Neural crest cell (in vitro differentiated cells): ENCODE measurements around the gene PREPL. TPM values are rescaled to one million over a fixed set of nuclear protein-coding genes. Genes with fewer than 3 reads are reported as not detected.

Experiments used
- DNase-seq: peaks from one replicate; pipeline ENCODE4 v3.0.0; 2021; ENCODE audit warnings: low read depth, mixed read lengths, low spot score
- H3K27ac Mint-ChIP-seq: one replicate; pipeline ENCODE4 v1.8.0; 2021; ENCODE audit warnings: mild to moderate bottlenecking, mixed read lengths; ENCODE audit not compliant: unreplicated experiment
- H3K27me3 Mint-ChIP-seq: 2 replicates; pipeline ENCODE4 v1.8.0; 2021; ENCODE audit warnings: low read depth, mild to moderate bottlenecking, mixed read lengths
- H3K36me3 Mint-ChIP-seq: 2 replicates; pipeline ENCODE4 v1.8.0; 2021; ENCODE audit warnings: low read depth, mild to moderate bottlenecking, mixed read lengths
- H3K4me1 Mint-ChIP-seq: 2 replicates; pipeline ENCODE4 v1.8.0; 2021; ENCODE audit warnings: mixed read lengths
- H3K4me3 Mint-ChIP-seq: one replicate; pipeline ENCODE4 v1.8.0; 2021; ENCODE audit warnings: mild to moderate bottlenecking, mixed read lengths
- H3K9me3 Mint-ChIP-seq: 2 replicates; pipeline ENCODE4 v1.8.0; 2021; ENCODE audit warnings: mixed read lengths
- CTCF ChIP-seq: fragments of 200-600 bp; sonication (generic); conservative IDR thresholded peaks from 2 replicates; pipeline ENCODE4 v1.5.0; 2021; ENCODE audit warnings: antibody characterized with exemption, mild to moderate bottlenecking
- total RNA-seq: library from RNA; stranded (reverse); gene quantifications from 2 replicates; pipeline ENCODE4 v1.2.1, GENCODE V29; 2021

The PREPL gene
- total RNA-seq, 1 donor from 2014 or later = 46.1 TPM

- Mint-ChIP-seq H3K9me3 (peaks cover 8% of the 10 kb centered on the region), H3K27me3 (no peaks in the 10 kb centered on the region), H3K36me3 (no peaks in the 10 kb centered on the region), H3K4me3 (no peak overlapping the region), H3K4me1 (peaks cover 17% of the 10 kb centered on the region), H3K27ac (no peak overlapping the region)
- TF ChIP-seq CTCF = no peak
- no peak for DNase-seq
These were observed 91.5 kb downstream of the PREPL start for GRCh38 chr2:44269831-44270230.

DNA sequence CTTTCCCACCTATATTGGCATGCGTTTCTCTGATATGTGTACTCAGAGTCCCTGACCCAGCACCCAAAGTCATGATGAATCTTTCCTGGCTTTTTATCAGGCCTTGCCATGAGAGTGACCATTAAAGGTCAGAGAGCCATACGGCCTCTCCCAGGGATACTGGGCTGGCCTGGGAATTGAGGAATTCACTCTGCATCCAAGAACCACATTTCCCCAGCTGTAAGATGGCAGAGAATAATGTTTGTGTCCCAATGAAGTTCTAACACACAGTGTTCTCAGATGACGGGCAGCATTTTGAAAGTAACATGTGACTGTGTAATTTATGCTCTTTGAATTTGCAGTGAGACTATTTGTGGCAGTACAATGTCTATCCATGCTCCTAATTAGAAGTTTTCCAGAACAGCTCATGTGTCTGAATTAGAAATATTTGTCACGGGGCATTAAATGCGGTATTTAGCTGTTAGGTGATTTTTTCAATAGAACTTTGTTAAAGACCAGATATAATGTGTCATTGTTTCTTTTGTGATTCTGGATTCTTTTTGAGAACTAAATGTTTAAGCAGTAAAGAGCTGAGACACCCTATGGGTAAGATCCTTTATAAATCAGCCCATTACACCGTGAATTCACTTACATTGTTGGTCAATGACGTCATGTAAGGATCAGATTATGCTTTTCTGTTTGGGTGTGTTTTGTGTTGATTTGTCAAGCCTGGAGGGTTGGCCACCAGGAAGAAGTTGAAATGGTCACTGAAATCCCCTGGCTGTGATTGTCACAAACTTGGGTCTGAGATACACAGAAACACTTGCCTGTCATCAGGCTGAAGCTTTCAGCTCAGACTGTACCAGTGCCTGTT is 93.3 kb downstream of the PREPL start:
- Mint-ChIP-seq H3K36me3 (no peaks in the 10 kb centered on the region), H3K4me3 (no peak overlapping the region), H3K27ac (no peak overlapping the region), H3K4me1 (peaks cover 17% of the 10 kb centered on the region), H3K27me3 (no peaks in the 10 kb centered on the region), H3K9me3 (peaks cover 8% of the 10 kb centered on the region)
- TF ChIP-seq CTCF = no peak
- DNase-seq = no peak

Other genes starting within 250 kb of the PREPL start
- gene PPM1B, start 192.6 kb downstream of the PREPL start, total RNA-seq = 37.4 and 42.3 TPM in 2 replicates
- not detected in 2 replicates for gene SLC3A1, start 86.0 kb downstream of the PREPL start, total RNA-seq
- gene CAMKMT, start 453 bp upstream of the PREPL start, total RNA-seq = 11.4 and 11.9 TPM in 2 replicates